GM18505 (cell line): ENCODE data around the gene CUEDC2.
"Not testable (repeated sequence)": the region's sequence is repeated elsewhere in the genome, so short reads cannot be mapped to it uniquely, and the experiment has no call there.

Experiments used
- ATAC-seq: cut with Tn5 transposase; IDR thresholded peaks from one replicate; pipeline ENCODE4 v1.9.1; 2021; ENCODE audit not compliant: unreplicated experiment
- POLR2A ChIP-seq: IDR thresholded peaks from 4 replicates; pipeline ENCODE4 v1.6.1; 2011; ENCODE audit warnings: borderline replicate concordance; ENCODE audit not compliant: insufficient read depth, insufficient read length; ENCODE audit errors: extremely low read depth

CUEDC2 gene

GRCh38 chr10:102462512-102463054 lies 30.2 kb upstream of the CUEDC2 start:
- no peak for ATAC-seq
- no peak for TF ChIP-seq POLR2A

- peak; percentile 93 for ATAC-seq
- TF ChIP-seq POLR2A: peak; percentile 62
Measured at GRCh38 chr10:102461187-102462054, 29.0 kb upstream of the CUEDC2 start.

GRCh38 chr10:102460836-102461186 lies 28.4 kb upstream of the CUEDC2 start:
- no peak for TF ChIP-seq POLR2A
- ATAC-seq: peak; percentile 25

- ATAC-seq: no peak
- TF ChIP-seq POLR2A: no peak
Measured at GRCh38 chr10:102458656-102459055, 26.3 kb upstream of the CUEDC2 start.

GRCh38 chr10:102457591-102458150 lies 25.3 kb upstream of the CUEDC2 start:
- no peak for ATAC-seq
- no peak for TF ChIP-seq POLR2A

- no peak for TF ChIP-seq POLR2A
- ATAC-seq: no peak
Measured at GRCh38 chr10:102455893-102456471, 23.6 kb upstream of the CUEDC2 start.

DNA sequence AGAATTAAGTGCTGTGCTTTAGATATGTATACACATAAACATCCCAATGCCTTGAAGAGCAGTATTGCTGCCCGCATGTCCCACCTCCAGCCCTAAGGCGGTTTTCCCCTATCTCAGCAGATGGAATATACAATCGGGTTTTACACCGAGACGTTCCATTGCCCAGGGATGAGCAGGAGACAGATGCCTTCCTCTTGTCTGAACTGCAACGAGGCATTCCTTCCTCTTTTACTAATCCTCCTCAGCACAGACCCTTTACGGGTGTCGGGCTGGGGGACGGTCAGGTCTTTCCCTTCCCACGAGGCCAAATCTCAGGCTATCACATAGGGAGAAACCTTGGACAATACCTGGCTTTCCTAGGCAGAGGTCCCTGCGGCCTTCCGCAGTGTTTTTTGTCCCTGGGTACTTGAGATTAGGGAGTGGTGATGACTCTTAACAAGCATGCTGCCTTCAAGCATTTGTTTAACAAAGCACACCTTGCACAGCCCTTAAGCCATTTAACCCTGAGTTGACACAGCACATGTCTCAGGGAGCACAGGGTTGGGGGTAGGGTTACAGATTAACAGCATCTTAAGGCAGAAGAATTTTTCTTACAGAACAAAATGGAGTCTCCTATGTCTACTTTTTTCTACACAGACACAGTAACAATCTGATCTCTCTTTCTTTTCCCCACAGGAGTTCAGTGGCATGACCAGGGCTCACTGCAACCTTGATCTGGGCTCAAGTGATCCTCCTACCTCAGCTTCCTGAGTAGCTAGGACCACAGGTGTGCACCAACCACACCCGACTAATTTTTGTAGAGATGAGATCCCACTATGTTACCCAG lies 22.5 kb upstream of the CUEDC2 start:
- ATAC-seq: not testable (repeated sequence)

GRCh38 chr10:102453502-102453901 lies 21.1 kb upstream of the CUEDC2 start:
- ATAC-seq: no peak

DNA sequence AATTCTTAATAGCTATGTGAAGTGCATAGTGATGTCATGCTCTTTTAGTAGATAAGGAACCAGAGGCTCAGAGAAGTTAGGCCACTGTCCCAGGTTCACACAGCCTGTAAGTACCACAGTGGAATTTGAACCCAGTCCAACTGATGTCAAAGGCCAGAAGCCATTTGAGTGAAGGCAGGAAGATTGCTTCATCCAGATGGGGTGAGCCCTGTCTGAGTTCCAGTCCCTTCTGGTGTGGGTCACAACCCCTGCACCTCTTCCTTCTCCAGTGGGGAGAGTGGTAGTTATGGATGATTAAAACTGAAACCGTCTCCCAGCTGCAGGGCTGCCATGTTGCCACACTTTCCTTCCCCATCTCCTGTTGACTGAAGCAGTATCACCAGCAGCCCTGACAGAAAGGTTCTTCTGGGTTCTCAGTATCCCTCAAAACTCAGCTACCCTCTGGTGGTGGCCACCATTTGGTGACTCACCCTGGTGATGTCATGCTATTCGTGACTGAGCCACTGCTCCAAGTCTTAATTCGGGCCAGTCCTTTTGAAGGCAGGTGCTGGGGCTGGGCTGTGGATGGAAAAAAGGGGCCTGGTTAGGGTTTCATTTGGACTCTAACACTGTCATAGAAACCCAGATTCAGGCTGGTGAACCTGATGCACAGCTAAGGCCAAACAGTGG lies 20.4 kb upstream of the CUEDC2 start:
- no peak for TF ChIP-seq POLR2A
- ATAC-seq: no peak

More at GRCh38 chr10:102453502-102453901, 21.1 kb upstream of the CUEDC2 start:
- no peak for TF ChIP-seq POLR2A

DNA sequence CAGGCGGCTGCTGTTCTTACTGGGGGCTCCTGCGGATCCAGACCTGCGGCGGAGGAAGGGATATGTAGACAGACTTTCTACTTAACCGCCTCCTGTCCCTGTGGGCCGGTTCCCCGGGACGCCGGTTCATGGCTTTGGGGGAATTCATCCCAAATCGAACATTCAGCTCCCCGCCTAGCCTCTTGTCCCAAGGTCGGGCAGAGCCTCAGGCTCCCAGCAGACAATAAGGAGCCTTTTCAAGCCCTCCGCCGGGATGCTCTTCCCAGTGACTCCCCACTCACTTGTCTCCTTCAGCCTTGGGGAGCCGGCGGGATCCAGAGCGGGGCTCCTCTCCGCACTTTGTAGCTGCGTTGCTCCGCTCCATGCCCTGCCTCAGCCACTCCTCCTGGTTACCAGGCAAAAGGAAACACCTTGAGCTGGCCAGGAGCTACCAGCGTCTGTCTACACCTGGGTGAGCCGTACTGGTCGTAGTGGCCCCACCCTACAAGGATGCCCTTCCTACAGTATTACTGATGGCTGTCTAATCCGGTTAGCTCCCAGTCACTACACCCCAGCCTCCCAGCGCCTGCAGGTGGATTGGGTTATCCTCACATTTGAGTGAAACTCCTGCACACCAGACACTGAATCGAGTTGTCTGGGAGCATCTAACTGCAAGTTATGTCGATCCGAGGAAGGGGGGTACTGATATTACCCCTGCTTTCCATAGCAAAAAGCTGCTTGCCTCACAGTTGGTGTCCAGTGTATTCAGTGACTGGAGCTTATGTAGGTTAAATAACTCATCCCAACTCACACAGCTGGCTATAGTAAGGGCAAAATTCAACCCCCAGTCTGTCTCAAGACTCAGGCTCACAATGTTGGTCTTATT lies 19.0 kb upstream of the CUEDC2 start, which contains the start of gene C10orf95:
Gene C10orf95, minus strand, starts transcription at position 439 of the 865 bp plus-strand sequence. CDS start 450 bp downstream, outside the sequence.
- no peak for TF ChIP-seq POLR2A
- ATAC-seq: no peak

DNA sequence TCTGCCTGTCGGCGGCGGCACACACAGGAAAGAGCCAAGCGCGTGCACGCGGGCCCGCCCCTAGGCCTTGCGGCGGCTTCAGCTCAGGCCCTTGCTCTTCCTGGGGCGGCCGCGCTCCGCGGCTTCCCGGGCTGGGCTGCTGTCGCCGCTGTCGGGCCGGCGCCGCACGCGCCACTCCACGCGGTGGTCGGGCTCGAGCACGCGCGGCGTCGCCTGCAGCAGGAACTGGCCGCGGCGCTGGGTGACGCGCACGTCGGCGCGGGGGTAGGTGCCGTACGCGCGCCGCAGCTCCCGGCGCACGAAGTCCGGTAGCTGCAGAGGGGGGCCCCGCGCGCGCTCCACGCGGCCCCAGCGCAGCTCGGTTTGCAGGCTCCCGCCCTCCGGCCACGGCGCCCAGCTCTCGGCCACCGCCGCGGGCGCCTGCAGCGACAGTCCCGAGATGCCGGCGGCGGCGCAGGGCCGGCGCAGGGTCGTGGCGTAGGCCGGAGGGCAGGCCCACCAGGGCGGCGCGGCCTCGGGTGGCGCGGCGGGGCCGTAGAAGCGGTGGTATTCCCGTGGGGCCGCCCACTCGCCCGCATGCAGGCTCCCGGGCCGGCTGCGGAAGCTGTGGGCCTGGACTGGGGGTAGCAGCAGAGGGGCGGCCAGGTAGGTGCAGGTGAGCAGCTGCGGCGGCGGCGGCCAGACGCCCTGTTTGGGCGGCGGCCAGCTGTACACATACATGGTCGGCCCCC lies 18.2 kb upstream of the CUEDC2 start:
- peak; percentile 77 for ATAC-seq
- peak; percentile 84 for TF ChIP-seq POLR2A
